ENCODE measurements around the gene HOXC5.

HOXC5 gene

GRCh38 chr12:54022960-54023884 lies 9.6 kb upstream of the HOXC5 start:
- ChIA-PET CTCF (interaction anchor here (0.6 to 2.1 kb wide), 3 partner anchors 9 to 193 kb away, joined by 4 to 10 read pairs (median 6); no protein-coding TSS in a partner anchor), POLR2A (ENCODE audit: low non-redundant PET) (no interaction called here)
- TF ChIP-seq, protein P1, sequence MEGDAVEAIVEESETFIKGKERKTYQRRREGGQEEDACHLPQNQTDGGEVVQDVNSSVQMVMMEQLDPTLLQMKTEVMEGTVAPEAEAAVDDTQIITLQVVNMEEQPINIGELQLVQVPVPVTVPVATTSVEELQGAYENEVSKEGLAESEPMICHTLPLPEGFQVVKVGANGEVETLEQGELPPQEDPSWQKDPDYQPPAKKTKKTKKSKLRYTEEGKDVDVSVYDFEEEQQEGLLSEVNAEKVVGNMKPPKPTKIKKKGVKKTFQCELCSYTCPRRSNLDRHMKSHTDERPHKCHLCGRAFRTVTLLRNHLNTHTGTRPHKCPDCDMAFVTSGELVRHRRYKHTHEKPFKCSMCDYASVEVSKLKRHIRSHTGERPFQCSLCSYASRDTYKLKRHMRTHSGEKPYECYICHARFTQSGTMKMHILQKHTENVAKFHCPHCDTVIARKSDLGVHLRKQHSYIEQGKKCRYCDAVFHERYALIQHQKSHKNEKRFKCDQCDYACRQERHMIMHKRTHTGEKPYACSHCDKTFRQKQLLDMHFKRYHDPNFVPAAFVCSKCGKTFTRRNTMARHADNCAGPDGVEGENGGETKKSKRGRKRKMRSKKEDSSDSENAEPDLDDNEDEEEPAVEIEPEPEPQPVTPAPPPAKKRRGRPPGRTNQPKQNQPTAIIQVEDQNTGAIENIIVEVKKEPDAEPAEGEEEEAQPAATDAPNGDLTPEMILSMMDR (conservative IDR thresholded peaks at IDR 0.05; ENCODE audit: low read depth) = no peak
- no peak for DNase-seq (ENCODE audit: low spot score)
- H3K27ac ChIP-seq = no peak overlapping the region

- DNase-seq (ENCODE audit: low spot score) = no peak
- H3K27ac ChIP-seq = no peak overlapping the region
- POLR2A ChIA-PET (ENCODE audit: low non-redundant PET) = interaction anchor here (0.6 kb wide), 1 partner anchor 358 kb away, joined by 7 read pairs; no protein-coding TSS in a partner anchor
- CTCF ChIA-PET = interaction anchor here (0.5 to 1.9 kb wide), 5 partner anchors 9 to 191 kb away, joined by 3 to 8 read pairs (median 4); partner anchors contain the start of gene HOXC5
- TF ChIP-seq, protein P1 (conservative IDR thresholded peaks at IDR 0.05; ENCODE audit: low read depth) = no peak
Observed at GRCh38 chr12:54024127-54024526, 8.7 kb upstream of the HOXC5 start.

DNA sequence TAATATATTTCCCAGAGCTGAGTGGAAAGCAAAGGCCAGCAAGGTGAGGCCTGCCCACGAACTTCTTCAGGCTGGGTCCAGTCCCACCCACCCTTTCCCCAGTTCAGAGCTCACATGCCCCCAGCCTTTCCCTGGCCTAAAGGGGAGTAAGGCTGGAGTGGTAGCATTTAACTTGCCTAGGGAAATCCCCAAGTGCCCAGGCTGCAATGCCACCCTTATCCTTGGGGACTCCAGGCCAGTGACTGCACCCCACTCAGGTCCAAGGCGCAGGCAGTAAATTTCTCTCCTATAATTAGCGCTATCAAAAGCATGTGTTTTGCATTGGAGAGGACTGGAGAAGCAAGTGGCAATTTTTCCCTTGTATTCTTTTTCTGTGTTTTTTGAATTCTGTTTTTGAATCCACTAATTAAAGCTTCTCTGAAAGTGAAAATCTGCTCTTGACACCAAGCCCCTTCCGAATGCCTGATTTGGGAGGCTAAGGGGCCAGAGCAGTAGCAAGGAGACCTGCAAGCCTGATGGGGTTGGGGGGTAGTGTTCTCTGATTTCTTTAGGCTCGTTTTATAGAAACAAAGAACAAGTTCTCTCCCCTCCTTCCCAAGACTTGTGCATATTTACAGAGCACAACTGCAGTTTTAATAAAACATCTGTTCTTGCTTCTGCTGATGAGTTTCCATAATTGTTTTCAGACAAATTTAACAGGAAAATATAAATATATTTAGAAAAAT lies 8.1 kb upstream of the HOXC5 start:
- H3K27ac ChIP-seq = no peak overlapping the region
- CTCF ChIA-PET = interaction anchor here (0.6 to 1.9 kb wide), 6 partner anchors 9 to 234 kb away, joined by 3 to 8 read pairs (median 4); no protein-coding TSS in a partner anchor
- no peak for DNase-seq (ENCODE audit: low spot score)
- POLR2A ChIA-PET (ENCODE audit: low non-redundant PET) = no interaction called here
- TF ChIP-seq, protein P1 (conservative IDR thresholded peaks at IDR 0.05; ENCODE audit: low read depth) = no peak

DNA sequence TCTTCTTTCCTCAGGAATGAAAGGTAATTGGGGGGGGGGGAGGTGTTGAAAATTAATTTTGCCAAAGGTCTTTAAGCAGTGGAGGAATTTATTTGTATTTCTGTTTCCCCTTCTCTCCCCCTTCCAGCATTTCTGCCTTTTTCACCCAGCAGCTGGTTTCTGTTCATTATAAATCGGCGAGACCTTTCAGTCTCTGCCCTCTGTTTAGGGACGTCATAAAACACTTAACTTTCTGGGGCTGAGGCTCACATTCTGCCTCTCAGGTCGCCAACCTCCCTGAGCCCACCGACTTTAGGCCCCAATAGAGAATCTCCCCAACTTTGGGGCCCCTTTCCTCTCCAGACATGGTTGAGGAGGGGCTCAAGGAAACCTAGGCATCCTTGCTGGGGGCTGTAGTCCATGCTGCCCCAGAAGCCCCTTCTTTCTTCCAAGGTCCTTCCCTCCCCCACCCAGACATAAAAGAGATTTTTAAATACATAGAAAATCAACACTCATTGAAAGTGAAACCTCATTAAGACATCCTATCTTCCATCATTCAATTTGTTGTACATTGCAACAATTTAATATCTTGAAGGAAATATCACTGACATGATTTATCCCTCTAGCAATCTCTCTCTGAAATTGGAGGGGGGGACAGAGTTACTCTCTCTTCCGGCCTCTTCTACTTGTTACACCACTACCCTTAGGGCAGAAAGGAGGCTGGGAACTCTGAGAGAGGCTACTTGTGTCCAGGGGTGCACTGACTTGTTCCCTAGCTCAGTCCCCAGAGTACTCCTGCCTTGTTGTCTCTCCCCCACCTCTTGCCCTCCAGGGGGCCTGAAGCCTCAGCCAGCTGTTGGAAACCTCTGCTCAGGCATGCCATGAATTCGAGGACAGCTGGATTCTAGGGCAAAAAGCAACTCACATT lies 7.1 kb upstream of the HOXC5 start:
- CTCF ChIA-PET = interaction anchor here (0.6 to 1.9 kb wide), 5 partner anchors 10 to 665 kb away, joined by 3 to 8 read pairs (median 3); no protein-coding TSS in a partner anchor

DNA sequence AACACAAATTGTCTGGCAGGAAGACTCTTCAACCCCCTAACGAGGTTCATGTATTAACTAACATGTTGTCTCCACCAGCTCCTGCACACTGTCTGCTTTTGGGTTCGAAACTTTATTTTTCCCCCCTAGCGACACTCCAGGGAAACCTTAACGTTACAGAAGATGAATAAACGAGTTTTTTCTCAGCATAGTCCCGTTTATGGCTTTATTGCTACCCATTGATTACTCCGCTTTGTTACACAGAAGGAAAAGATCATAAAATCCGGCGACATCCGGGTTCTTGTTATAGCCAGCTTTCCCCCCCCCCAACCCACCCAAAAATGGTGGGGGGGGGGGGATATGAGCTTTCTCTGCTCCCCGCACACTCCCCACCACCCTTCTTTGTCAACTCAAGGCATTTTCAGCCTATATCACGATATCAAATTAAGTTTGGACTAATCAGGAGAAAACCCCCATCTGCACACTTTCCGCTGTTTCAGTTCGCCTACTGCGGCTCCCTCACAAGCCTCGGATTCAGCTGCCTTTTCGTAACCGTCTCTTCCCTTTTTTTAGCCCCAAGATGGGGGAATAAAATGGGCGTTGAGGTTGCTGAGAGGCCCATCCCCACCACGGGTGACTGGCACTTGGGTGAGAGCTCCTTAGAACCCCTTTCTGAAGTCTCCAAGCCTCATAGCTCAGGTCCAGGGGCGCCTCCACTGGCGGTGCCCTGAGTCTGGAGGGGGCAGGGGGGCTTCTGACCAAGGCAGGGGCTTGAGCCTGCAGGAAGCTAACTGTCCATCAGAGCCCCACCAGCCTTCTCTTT lies 6.0 kb upstream of the HOXC5 start:
- TF ChIP-seq, protein P1 (conservative IDR thresholded peaks at IDR 0.05; ENCODE audit: low read depth) = no peak
- CTCF ChIA-PET = interaction anchor here (0.5 to 1.8 kb wide), 6 partner anchors 21 to 280 kb away, joined by 3 to 5 read pairs (median 3); partner anchors contain the start of gene HOXC10
- DNase-seq (ENCODE audit: low spot score) = no peak
- POLR2A ChIA-PET (ENCODE audit: low non-redundant PET) = interaction anchor here (0.5 kb wide), 1 partner anchor 311 kb away, joined by 3 read pairs; no protein-coding TSS in a partner anchor
- no peak overlapping the region for H3K27ac ChIP-seq

More for the DNA sequence above, 7.1 kb upstream of the HOXC5 start:
- DNase-seq (ENCODE audit: low spot score) = no peak
- TF ChIP-seq, protein P1 (conservative IDR thresholded peaks at IDR 0.05; ENCODE audit: low read depth) = no peak
- POLR2A ChIA-PET (ENCODE audit: low non-redundant PET) = no interaction called here
- H3K27ac ChIP-seq = no peak overlapping the region
